Keratinocyte (primary cell): ENCODE measurements around the gene SLC22A9.
"Not testable (repeated sequence)": the region's sequence is repeated elsewhere in the genome, so short reads cannot be mapped to it uniquely, and the experiment has no call there.

Source experiments
- CTCF ChIP-seq, 3 experiments: IDR thresholded peaks in 1 of 3; conservative IDR thresholded peaks in 1 of 3; optimal IDR thresholded peaks in 1 of 3; 2 replicates in 2 of 3; 3 replicates in 1 of 3; pipeline versions ENCODE3 to v1.5.1; 2011; ENCODE audit warnings: low read length in 3 of 3, mild to moderate bottlenecking in 3 of 3, moderate library complexity in 2 of 3, control low read depth in 1 of 3, inconsistent platforms in 1 of 3; ENCODE audit not compliant: insufficient read depth in 2 of 3; ENCODE audit errors: extremely low read depth in 1 of 3
- EZH2 ChIP-seq: IDR thresholded peaks from one replicate; pipeline ENCODE4 v1.6.1; 2012; ENCODE audit warnings: inconsistent platforms, mild to moderate bottlenecking, low read length, moderate library complexity

DNA sequence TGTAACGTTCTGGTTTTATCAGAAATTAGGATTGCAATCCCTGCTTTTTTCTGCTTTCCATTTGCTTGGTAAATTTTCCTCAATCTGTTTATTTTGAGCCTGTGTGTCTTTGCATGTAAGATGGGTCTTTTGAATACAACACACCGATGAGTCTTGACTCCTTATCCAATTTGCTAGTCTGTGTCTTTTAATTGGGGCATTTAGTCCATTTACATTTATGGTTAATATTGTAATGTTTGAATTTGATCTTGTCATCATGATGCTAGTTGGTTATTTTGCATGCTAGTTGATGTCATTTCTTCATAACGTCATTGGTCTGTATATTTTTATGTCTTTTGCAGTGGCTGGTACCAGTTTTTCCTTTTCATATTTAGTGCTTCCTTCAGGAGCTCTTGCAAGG is 34.5 kb upstream of the SLC22A9 start:
- not testable (repeated sequence) for TF ChIP-seq CTCF (optimal IDR thresholded peaks at IDR 0.05 in 1 of 3, IDR thresholded peaks at IDR 0.05 in 1 of 3, conservative IDR thresholded peaks at IDR 0.05 in 1 of 3; ENCODE audit: extremely low read depth in 1 of 3, insufficient read depth in 2 of 3, low read length in 3 of 3); EZH2
